PC-9 (cell line): ENCODE data around the gene NOD1. TPM values are rescaled to one million over a fixed set of nuclear protein-coding genes. Genes with fewer than 3 reads are reported as not detected.

ENCODE experiments used
- BruUV-seq: library from RNA; stranded (reverse); fragments of 400-500 nt; replicated peaks from 2 replicates; lab custom pipeline; 2021; lab: Mats Ljungman, UMichigan
- CTCF ChIA-PET: fragments of 300-600 bp; sonication (Branson Sonifier 250); formaldehyde crosslinking; loops from one replicate; lab custom pipeline; 2022; ENCODE audit warnings: antibody characterized with exemption; lab: Charles Lee
- POLR2A ChIA-PET: fragments of 300-600 bp; sonication (Branson Sonifier 250); formaldehyde crosslinking; loops from one replicate; lab custom pipeline; 2022; ENCODE audit warnings: antibody characterized with exemption; ENCODE audit not compliant: unreplicated experiment; lab: Charles Lee
- DNase-seq, 2 experiments: peaks; one replicate each; pipeline versions ENCODE4 v3.0.0 to v3.0.0-alpha.2; 2015 to 2022; ENCODE audit warnings: mixed read lengths in 1 of 2
- H2AFZ ChIP-seq: fragments of 200-600 bp; sonication (generic); 2 replicates; pipeline ENCODE4 v1.8.1; 2017; ENCODE audit warnings: antibody characterized with exemption
- H3F3A ChIP-seq: fragments of 200-600 bp; sonication (generic); 2 replicates; pipeline ENCODE4 v1.8.1; 2017; ENCODE audit warnings: antibody characterized with exemption, mild to moderate bottlenecking, low read depth; ENCODE audit not compliant: insufficient read depth
- H3K27ac ChIP-seq: fragments of 200-600 bp; sonication (generic); 2 replicates; pipeline ENCODE4 v1.6.1; 2016; ENCODE audit warnings: mixed run types
- H3K27me3 ChIP-seq: fragments of 200-600 bp; sonication (generic); 2 replicates; pipeline ENCODE4 v1.6.1; 2016; ENCODE audit warnings: low read depth, mixed run types; ENCODE audit not compliant: insufficient read depth
- H3K36me3 ChIP-seq: fragments of 200-600 bp; sonication (generic); 2 replicates; pipeline ENCODE4 v1.6.1; 2016; ENCODE audit warnings: low read depth, mixed run types
- H3K4me1 ChIP-seq: fragments of 200-600 bp; sonication (generic); replicated peaks from 2 replicates; pipeline ENCODE4 v1.6.1; 2016; ENCODE audit warnings: mixed run types; ENCODE audit not compliant: insufficient read depth
- H3K4me2 ChIP-seq: fragments of 200-600 bp; sonication (generic); 2 replicates; pipeline ENCODE4 v1.6.1; 2017; ENCODE audit warnings: mixed run types
- H3K4me3 ChIP-seq: fragments of 200-600 bp; sonication (generic); 2 replicates; pipeline ENCODE4 v1.6.1; 2016; ENCODE audit warnings: mixed run types
- H3K79me2 ChIP-seq: fragments of 200-600 bp; sonication (generic); 2 replicates; pipeline ENCODE4 v1.6.1; 2017; ENCODE audit warnings: low read depth, mixed run types
- H3K9me2 ChIP-seq: fragments of 200-600 bp; sonication (generic); 2 replicates; pipeline ENCODE4 v1.8.1; 2017; ENCODE audit warnings: mild to moderate bottlenecking; ENCODE audit not compliant: insufficient read depth
- H3K9me3 ChIP-seq: fragments of 200-600 bp; sonication (generic); 2 replicates; pipeline ENCODE4 v1.8.1; 2016; ENCODE audit warnings: low read depth; ENCODE audit not compliant: insufficient read depth
- H4K20me1 ChIP-seq: fragments of 200-600 bp; sonication (generic); 2 replicates; pipeline ENCODE4 v1.8.1; 2017; ENCODE audit not compliant: insufficient read depth
- EZH2 ChIP-seq: fragments of 200-600 bp; sonication (generic); IDR thresholded peaks from 2 replicates; pipeline ENCODE4 v1.8.0; 2017; ENCODE audit warnings: antibody characterized with exemption, low read depth
- intact Hi-C: fragments of 100-400 bp; cut with micrococcal nuclease; formaldehyde crosslinking; loops from one replicate; pipeline ENCODE4 v1.10.0; 2022; ENCODE audit not compliant: unreplicated experiment
- total RNA-seq: library from RNA; stranded (reverse); gene quantifications from 2 replicates; pipeline ENCODE4 v1.2.3, GENCODE V29; 2021
- TF ChIP-seq, protein P1 (sequence below): fragments of 200-600 bp; sonication (generic); conservative IDR thresholded peaks from 2 replicates; pipeline ENCODE4 v1.6.1; 2017; ENCODE audit warnings: mixed run types, antibody characterized with exemption, mild to moderate bottlenecking, moderate library complexity

The NOD1 gene
- total RNA-seq, 1 experiment from 2014 or later: 16.5 TPM

DNA sequence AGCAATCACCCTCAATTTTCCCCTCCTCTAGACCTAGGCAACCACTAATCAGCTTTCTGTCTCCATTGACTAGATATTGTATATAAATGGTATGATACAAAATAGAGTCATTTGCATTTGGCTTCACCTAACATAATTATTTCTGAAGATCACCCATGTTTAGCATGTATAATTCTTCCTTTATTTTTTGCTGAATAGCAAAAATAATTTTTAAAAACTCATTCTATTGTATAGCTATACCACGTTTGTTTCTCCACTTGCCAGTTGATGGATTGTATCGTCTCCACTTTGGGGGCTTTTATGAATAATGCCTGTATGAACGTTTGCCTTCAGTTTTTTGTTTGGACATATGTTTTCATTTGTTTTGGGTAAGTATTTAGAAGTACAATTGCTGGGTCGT, 98.8 kb downstream of the NOD1 start:
- BruUV-seq: no TSS peak
- CTCF ChIA-PET: no interaction called here
- H3F3A ChIP-seq: no peaks in the 10 kb centered on the region

DNA sequence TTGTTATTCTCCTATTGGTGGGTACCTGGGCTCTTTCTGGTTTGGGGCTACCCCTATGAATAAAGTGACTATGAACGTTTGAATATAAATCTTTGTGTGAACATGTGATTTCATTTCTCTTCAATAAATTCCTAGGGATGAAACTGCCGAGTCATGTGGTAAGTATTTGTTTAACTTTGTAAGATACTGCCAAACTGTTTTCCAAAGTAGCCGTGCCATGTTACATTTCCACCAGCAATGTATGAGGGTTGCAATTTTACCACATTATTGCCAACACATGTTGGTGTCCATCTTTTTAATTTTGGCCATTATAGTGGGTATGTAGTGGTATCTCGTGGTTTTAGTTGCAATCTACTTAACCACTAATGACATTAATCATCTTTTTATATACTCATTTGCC, 99.5 kb downstream of the NOD1 start:
- intact Hi-C loops: no loop called here
- Histone ChIP-seq H3K4me2 (no peak overlapping the region), H3F3A (no peaks in the 10 kb centered on the region), H4K20me1 (no peaks in the 10 kb centered on the region), H3K9me2 (no peaks in the 10 kb centered on the region), H3K4me1 (peaks cover 9% of the 10 kb centered on the region), H3K4me3 (no peak overlapping the region), H3K27ac (no peak overlapping the region), H3K27me3 (no peaks in the 10 kb centered on the region), H3K9me3 (peaks cover 11% of the 10 kb centered on the region; the same call in 1 of the 2 replicates), H2AFZ (no peak overlapping the region), H3K79me2 (no peaks in the 10 kb centered on the region), H3K36me3 (no peaks in the 10 kb centered on the region)
- TF ChIP-seq, protein P1, sequence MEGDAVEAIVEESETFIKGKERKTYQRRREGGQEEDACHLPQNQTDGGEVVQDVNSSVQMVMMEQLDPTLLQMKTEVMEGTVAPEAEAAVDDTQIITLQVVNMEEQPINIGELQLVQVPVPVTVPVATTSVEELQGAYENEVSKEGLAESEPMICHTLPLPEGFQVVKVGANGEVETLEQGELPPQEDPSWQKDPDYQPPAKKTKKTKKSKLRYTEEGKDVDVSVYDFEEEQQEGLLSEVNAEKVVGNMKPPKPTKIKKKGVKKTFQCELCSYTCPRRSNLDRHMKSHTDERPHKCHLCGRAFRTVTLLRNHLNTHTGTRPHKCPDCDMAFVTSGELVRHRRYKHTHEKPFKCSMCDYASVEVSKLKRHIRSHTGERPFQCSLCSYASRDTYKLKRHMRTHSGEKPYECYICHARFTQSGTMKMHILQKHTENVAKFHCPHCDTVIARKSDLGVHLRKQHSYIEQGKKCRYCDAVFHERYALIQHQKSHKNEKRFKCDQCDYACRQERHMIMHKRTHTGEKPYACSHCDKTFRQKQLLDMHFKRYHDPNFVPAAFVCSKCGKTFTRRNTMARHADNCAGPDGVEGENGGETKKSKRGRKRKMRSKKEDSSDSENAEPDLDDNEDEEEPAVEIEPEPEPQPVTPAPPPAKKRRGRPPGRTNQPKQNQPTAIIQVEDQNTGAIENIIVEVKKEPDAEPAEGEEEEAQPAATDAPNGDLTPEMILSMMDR: no peak
- TF ChIP-seq EZH2: no peak
- CTCF ChIA-PET: no interaction called here
- POLR2A ChIA-PET: no interaction called here
- no TSS peak for BruUV-seq
- DNase-seq: no peak

More for the DNA sequence above, 98.8 kb downstream of the NOD1 start:
- Histone ChIP-seq H3K4me3 (no peak overlapping the region), H3K4me1 (peaks cover 9% of the 10 kb centered on the region), H2AFZ (no peak overlapping the region), H3K27ac (no peak overlapping the region), H3K79me2 (no peaks in the 10 kb centered on the region), H3K4me2 (no peak overlapping the region), H3K36me3 (no peaks in the 10 kb centered on the region), H4K20me1 (no peaks in the 10 kb centered on the region), H3K9me3 (peaks cover 11% of the 10 kb centered on the region; the same call in 1 of the 2 replicates), H3K9me2 (no peaks in the 10 kb centered on the region), H3K27me3 (no peaks in the 10 kb centered on the region)
- no peak for DNase-seq
- intact Hi-C loops: no loop called here
- no peak for TF ChIP-seq EZH2
- TF ChIP-seq, protein P1: no peak
- POLR2A ChIA-PET: no interaction called here

DNA sequence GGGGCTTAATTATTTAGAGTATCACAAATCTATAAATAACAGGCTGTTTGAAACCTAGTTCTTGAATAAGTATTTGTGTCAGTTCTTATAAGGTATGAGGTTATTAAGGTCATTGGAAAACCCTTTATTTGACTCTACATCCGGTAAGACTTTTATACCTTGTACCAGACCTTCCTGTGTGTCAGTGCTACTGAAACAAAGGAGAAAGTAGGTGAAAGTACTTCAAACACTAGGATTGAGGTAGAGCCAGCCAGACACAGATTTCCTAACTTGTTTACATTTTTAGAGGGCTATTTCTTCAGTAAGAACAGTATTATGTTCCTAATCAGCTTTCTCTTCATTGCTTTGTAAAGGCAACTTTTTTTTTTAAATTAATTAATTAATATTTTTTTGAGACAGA, 100.3 kb downstream of the NOD1 start:
- no peak for TF ChIP-seq EZH2
- TF ChIP-seq, protein P1: no peak
- Histone ChIP-seq H3K4me1 (peaks cover 9% of the 10 kb centered on the region), H2AFZ (no peak overlapping the region), H3K79me2 (no peaks in the 10 kb centered on the region), H3K27ac (no peak overlapping the region), H3K27me3 (no peaks in the 10 kb centered on the region), H3K4me2 (0 out of 2 replicates have a peak overlapping the region, but pooled peaks have one; percentile 4), H3K36me3 (no peaks in the 10 kb centered on the region), H3K9me2 (no peaks in the 10 kb centered on the region), H3F3A (no peaks in the 10 kb centered on the region), H3K4me3 (no peak overlapping the region), H4K20me1 (no peaks in the 10 kb centered on the region), H3K9me3 (0 out of 2 replicates have a peak, but pooled peaks cover 11% of the 10 kb centered on the region)
- ChIA-PET POLR2A (no interaction called here), CTCF (no interaction called here)
- BruUV-seq: no TSS peak
- intact Hi-C loops: no loop called here
- no peak for DNase-seq

Other genes starting within 250 kb of the NOD1 start
- gene ZNRF2, start 194.2 kb downstream of the NOD1 start, total RNA-seq: 24.7 and 28.2 TPM in 2 replicates
- 151 and 162 TPM in 2 replicates for gene GGCT, start 26.0 kb upstream of the NOD1 start, total RNA-seq
- gene GARS1, start 116.1 kb upstream of the NOD1 start, total RNA-seq: 272 and 274 TPM in 2 replicates
- not detected in 2 replicates for gene CRHR2, start 203.7 kb upstream of the NOD1 start, total RNA-seq